ENCODE data around the gene GSN.

DNA sequence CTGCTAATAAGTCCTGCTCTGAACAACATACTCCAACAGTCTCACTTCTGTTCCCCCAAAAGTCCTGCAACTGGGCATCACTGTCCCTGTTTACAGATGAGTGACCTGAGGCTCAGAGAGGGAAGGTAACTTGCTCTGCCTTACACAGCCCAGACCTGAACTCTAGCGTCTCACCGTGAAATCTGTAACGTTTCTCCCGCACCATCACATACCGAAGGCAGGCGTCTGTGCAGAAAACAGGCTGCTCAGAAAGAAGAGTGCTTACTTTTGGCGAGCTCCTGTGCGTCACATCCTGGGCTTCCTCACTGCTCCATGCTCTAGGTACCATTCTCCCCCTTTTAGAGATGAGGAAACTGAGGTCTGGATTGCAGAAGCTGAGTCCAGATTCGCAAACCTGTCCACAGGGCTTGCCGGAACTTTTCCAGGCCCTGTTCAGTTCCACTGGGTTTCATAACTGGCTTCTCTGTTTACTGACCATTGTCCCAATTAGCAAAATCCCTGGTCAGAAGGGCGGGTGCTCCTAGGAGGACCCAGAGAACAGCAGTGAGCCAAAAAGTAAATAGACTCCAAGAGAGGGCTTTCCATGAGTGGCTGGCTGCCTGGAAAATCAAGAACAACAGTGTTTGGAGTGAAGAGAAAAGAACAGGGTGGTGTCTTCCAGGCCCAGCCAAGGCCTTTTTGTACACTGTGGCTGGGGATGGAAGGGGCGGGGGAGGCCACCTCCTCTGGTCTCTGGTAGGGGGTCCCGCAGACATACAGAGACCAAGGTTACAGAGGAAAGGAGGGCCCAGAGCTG lies 27.1 kb downstream of the GSN start:
- peak; percentile 12 to 74 (median 43) for TF ChIP-seq POLR2AphosphoS5 (IDR thresholded peaks at IDR 0.05)
- TF ChIP-seq, protein P1, sequence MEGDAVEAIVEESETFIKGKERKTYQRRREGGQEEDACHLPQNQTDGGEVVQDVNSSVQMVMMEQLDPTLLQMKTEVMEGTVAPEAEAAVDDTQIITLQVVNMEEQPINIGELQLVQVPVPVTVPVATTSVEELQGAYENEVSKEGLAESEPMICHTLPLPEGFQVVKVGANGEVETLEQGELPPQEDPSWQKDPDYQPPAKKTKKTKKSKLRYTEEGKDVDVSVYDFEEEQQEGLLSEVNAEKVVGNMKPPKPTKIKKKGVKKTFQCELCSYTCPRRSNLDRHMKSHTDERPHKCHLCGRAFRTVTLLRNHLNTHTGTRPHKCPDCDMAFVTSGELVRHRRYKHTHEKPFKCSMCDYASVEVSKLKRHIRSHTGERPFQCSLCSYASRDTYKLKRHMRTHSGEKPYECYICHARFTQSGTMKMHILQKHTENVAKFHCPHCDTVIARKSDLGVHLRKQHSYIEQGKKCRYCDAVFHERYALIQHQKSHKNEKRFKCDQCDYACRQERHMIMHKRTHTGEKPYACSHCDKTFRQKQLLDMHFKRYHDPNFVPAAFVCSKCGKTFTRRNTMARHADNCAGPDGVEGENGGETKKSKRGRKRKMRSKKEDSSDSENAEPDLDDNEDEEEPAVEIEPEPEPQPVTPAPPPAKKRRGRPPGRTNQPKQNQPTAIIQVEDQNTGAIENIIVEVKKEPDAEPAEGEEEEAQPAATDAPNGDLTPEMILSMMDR (IDR thresholded peaks at IDR 0.05): no peak

All from breast epithelium (tissue), 3 donors.